Stomach (tissue), 9 donors: ENCODE measurements around the gene STKLD1. TPM values are rescaled to one million over a fixed set of nuclear protein-coding genes. Genes with fewer than 3 reads are reported as not detected.

ENCODE experiments used
- DNase-seq, 2 donors: peaks; one replicate each; pipeline versions ENCODE4 v3.0.0 to v3.0.0-alpha.2; 2013 to 2019
- H3K27ac ChIP-seq, 5 donors: fragments of 200-600 bp in 4 of 5; sonication (generic) in 4 of 5; one replicate each; pipeline ENCODE4 v1.5.1; 2013 to 2019; ENCODE audit warnings: mild to moderate bottlenecking in 1 of 5, moderate library complexity in 1 of 5
- H3K27me3 ChIP-seq, 3 donors: fragments of 200-600 bp; sonication (generic); one replicate each; pipeline ENCODE4 v1.5.1; 2017 to 2019; ENCODE audit warnings: mixed run types in 1 of 3
- H3K36me3 ChIP-seq, 4 donors: fragments of 200-600 bp; sonication (generic); 1 replicate in 3 of 4; 2 replicates in 1 of 4; pipeline ENCODE4 v1.5.1; 2016 to 2019
- H3K4me1 ChIP-seq, 4 donors: fragments of 200-600 bp; sonication (generic); one replicate each; pipeline ENCODE4 v1.5.1; 2016 to 2019
- H3K4me3 ChIP-seq, 4 donors: fragments of 200-600 bp; sonication (generic) in 3 of 4; one replicate each; pipeline ENCODE4 v1.5.1; 2016 to 2019; ENCODE audit warnings: mild to moderate bottlenecking in 1 of 4
- H3K9me3 ChIP-seq, 4 donors: fragments of 200-600 bp; sonication (generic); one replicate each; pipeline ENCODE4 v1.5.1; 2016 to 2019
- EP300 ChIP-seq: sonication (generic); formaldehyde crosslinking; IDR thresholded peaks from one replicate; pipeline ENCODE4 v1.6.1; 2017; ENCODE audit warnings: antibody characterized with exemption
- POLR2A ChIP-seq, 4 donors: fragments of 450-650 bp; IDR thresholded peaks; one replicate each; pipeline ENCODE4 v1.6.1; 2016; ENCODE audit warnings: antibody characterized with exemption in 4 of 4, control low read depth in 2 of 4, mild to moderate bottlenecking in 1 of 4, moderate library complexity in 1 of 4
- POLR2AphosphoS5 ChIP-seq, 3 donors: sonication (generic); formaldehyde crosslinking; IDR thresholded peaks; one replicate each; pipeline ENCODE4 v1.6.1; 2016; ENCODE audit warnings: antibody characterized with exemption in 3 of 3
- WGBS, 5 donors: extraction: QIAGEN DNeasy Blood & Tissue Kit in 3 of 5; methylation state at CpG; one replicate each; pipeline versions ENCODE4 v1.1.5 to v1.1.7; 2013 to 2018; 5-methylcytosine and 5-hydroxymethylcytosine counted together
- intact Hi-C: fragments of 100-400 bp; cut with DNase I; formaldehyde crosslinking; loops from one replicate; pipeline ENCODE4 v1.15.1; 2023; ENCODE audit warnings: low total_unique reads
- polyA plus RNA-seq, 3 donors: library from polyadenylated mRNA; stranded (reverse); fragments of 200-250 nt; gene quantifications; one replicate each; pipeline ENCODE4 v1.2.3, GENCODE V29; 2013
- total RNA-seq, 5 donors: library from RNA; depleted of rRNA; stranded (reverse); fragments of >200 nt; gene quantifications; one replicate each; pipeline versions ENCODE4 v1.1.0 to v1.2.3, GENCODE V29; 2014 to 2016
- TF ChIP-seq, protein P1 (sequence below), 7 experiments: fragments of 450-650 bp in 4 of 7; fragments of 200-600 bp in 3 of 7; sonication (generic) in 3 of 7; IDR thresholded peaks; one replicate each; pipeline ENCODE4 v1.5.1; 2016 to 2019; ENCODE audit warnings: antibody characterized with exemption in 7 of 7, control low read depth in 2 of 7, mild to moderate bottlenecking in 1 of 7
- donor health status: healthy with polysubstance abuse.
- donor health status: Bipolar disorder and iron deficiency.
- donor health status: healthy.

STKLD1 gene
- total and polyA plus RNA-seq, 8 donors, result 1.3 to 2.6 (median 1.9) TPM; not detected in 5

DNA sequence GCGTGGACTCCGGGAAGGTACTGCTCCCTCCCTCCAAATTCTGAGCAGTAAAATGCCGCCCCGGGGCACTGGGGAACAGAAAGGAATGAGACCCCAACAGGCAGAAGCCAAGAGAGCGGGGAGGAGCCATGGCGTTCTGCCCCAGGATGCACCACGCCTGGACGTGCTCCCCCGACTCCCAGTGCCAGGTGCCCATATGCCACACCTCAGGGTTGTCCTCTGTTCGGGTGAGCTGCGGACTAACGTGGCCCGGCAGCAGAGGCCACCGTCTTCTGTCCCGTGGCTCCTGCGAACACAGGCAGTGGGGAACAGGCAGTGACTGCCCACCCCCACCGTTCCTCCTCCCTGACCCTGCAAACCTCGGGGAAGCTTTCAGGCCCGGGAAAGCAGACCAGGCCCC lies 44.9 kb upstream of the STKLD1 start:
- peaks cover 17 to 27% (median 21%) of the 10 kb centered on the region in 4 donors for H3K4me1 ChIP-seq
- DNase-seq, result no peak
- no peak overlapping the region for H3K4me3 ChIP-seq
- no peaks in the 10 kb centered on the region for H3K27me3 ChIP-seq
- intact Hi-C loops, result no loop called here
- peaks cover 41 to 52% (median 48%) of the 10 kb centered on the region in 4 donors for H3K36me3 ChIP-seq
- TF ChIP-seq, protein P1, sequence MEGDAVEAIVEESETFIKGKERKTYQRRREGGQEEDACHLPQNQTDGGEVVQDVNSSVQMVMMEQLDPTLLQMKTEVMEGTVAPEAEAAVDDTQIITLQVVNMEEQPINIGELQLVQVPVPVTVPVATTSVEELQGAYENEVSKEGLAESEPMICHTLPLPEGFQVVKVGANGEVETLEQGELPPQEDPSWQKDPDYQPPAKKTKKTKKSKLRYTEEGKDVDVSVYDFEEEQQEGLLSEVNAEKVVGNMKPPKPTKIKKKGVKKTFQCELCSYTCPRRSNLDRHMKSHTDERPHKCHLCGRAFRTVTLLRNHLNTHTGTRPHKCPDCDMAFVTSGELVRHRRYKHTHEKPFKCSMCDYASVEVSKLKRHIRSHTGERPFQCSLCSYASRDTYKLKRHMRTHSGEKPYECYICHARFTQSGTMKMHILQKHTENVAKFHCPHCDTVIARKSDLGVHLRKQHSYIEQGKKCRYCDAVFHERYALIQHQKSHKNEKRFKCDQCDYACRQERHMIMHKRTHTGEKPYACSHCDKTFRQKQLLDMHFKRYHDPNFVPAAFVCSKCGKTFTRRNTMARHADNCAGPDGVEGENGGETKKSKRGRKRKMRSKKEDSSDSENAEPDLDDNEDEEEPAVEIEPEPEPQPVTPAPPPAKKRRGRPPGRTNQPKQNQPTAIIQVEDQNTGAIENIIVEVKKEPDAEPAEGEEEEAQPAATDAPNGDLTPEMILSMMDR (IDR thresholded peaks at IDR 0.05), result no peak
- TF ChIP-seq EP300 (no peak), POLR2AphosphoS5 (IDR thresholded peaks at IDR 0.05) (no peak), POLR2A (IDR thresholded peaks at IDR 0.05) (no peak)
- 83 to 85% (median 84%) methylated on average over 18 to 19 of the region's 19 CpGs for WGBS, 5 donors
- no peak overlapping the region for H3K27ac ChIP-seq
- H3K9me3 ChIP-seq, result no peaks in the 10 kb centered on the region

- peaks cover 41 to 52% (median 48%) of the 10 kb centered on the region in 4 donors for H3K36me3 ChIP-seq
- H3K27me3 ChIP-seq, result no peaks in the 10 kb centered on the region
- intact Hi-C loops, result no loop called here
- TF ChIP-seq POLR2AphosphoS5 (IDR thresholded peaks at IDR 0.05), result no peak
- no peak for TF ChIP-seq POLR2A (IDR thresholded peaks at IDR 0.05)
- TF ChIP-seq EP300, result no peak
- TF ChIP-seq, protein P1 (IDR thresholded peaks at IDR 0.05), result no peak
- 94 to 98% (median 96%) methylated on average over 37 to 57 of the region's 57 CpGs for WGBS, 5 donors
- peaks cover 21 to 33% (median 27%) of the 10 kb centered on the region in 4 donors for H3K4me1 ChIP-seq
- DNase-seq, result no peak
- no peak overlapping the region for H3K4me3 ChIP-seq
- H3K9me3 ChIP-seq, result no peaks in the 10 kb centered on the region
- H3K27ac ChIP-seq, result no peak overlapping the region
Measured at GRCh38 chr9:133331641-133332380, 44.4 kb upstream of the STKLD1 start.

DNA sequence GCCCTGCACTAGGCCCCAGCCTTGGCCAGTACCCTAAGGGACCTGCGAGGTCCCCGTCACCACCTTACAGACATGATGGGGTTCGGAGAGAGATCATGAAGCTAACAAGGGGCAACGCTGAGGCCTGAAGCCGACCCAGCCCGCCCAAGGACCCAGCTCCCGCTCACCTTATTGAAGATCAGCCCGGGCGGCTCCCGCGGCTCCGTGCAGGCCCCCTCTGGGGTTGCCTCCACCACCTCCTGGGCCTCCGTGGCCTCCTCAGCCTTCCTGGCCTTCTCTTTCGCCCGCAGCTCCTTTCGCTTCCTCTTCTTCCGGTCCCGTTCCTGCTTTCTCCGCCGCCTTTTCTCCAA lies 43.8 kb upstream of the STKLD1 start:
- no peak overlapping the region for H3K4me3 ChIP-seq
- no peak overlapping the region for H3K27ac ChIP-seq
- intact Hi-C loops, result no loop called here
- no peaks in the 10 kb centered on the region for H3K9me3 ChIP-seq
- DNase-seq, result no peak
- TF ChIP-seq, protein P1 (IDR thresholded peaks at IDR 0.05), result no peak
- TF ChIP-seq EP300, result no peak
- TF ChIP-seq POLR2A (IDR thresholded peaks at IDR 0.05), result no peak
- no peak for TF ChIP-seq POLR2AphosphoS5 (IDR thresholded peaks at IDR 0.05)
- H3K27me3 ChIP-seq, result no peaks in the 10 kb centered on the region
- 88 to 98% (median 91%) methylated on average over 16 to 20 of the region's 20 CpGs for WGBS, 5 donors
- peaks cover 21 to 35% (median 31%) of the 10 kb centered on the region in 4 donors for H3K4me1 ChIP-seq
- H3K36me3 ChIP-seq, result peaks cover 41 to 52% (median 48%) of the 10 kb centered on the region in 4 donors

GRCh38 chr9:133333011-133333410 lies 43.2 kb upstream of the STKLD1 start:
- H3K9me3 ChIP-seq, result no peaks in the 10 kb centered on the region
- H3K27me3 ChIP-seq, result no peaks in the 10 kb centered on the region
- intact Hi-C loops, result no loop called here
- H3K4me1 ChIP-seq, result peaks cover 21 to 35% (median 31%) of the 10 kb centered on the region in 4 donors
- DNase-seq, result no peak
- TF ChIP-seq EP300, result no peak
- TF ChIP-seq POLR2A (IDR thresholded peaks at IDR 0.05), result no peak
- TF ChIP-seq POLR2AphosphoS5 (IDR thresholded peaks at IDR 0.05), result no peak
- TF ChIP-seq, protein P1 (IDR thresholded peaks at IDR 0.05), result no peak
- no peak overlapping the region for H3K4me3 ChIP-seq
- H3K27ac ChIP-seq, result no peak overlapping the region
- 89 to 94% (median 92%) methylated on average over 11 of the region's 11 CpGs for WGBS, 5 donors
- H3K36me3 ChIP-seq, result peaks cover 41 to 52% (median 48%) of the 10 kb centered on the region in 4 donors
